Raji (cell line): ENCODE data around the gene ARHGDIG.
A peak's percentile ranks its signal among the peaks of the same experiment; 100 is the strongest.

Source experiments
- POLR2A ChIP-seq: IDR thresholded peaks from 2 replicates; pipeline ENCODE4 v1.6.1; 2011; ENCODE audit warnings: low read depth, low read length, control low read depth; ENCODE audit not compliant: insufficient read depth

The ARHGDIG gene

DNA sequence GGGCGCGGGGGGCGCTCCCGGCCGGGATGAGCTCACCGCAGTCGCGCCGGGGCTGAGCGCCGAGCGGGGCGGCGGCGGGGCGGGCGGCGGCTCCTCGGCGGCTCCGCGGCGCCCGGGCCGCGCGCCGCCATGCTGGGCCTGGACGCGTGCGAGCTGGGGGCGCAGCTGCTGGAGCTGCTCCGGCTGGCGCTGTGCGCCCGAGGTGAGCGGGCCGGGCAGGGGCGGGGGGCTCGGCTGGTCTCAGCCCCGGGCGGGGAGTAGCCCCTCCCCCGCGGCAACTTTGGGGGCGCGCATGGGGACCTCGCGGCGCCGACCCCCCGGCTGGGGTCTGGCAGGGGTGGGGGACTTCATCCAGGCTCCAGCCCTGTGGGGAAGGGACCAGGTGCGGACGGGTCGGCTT lies at the start of gene ARHGDIG:
Gene ARHGDIG, plus strand, starts transcription at position 40 of the 400 bp plus-strand sequence. Its CDS starts 90 bp downstream, at position 130.
- TF ChIP-seq POLR2A, result no peak

- no peak for TF ChIP-seq POLR2A
Observed at GRCh38 chr16:230949-231348, 49.4 kb upstream of the ARHGDIG start.

DNA sequence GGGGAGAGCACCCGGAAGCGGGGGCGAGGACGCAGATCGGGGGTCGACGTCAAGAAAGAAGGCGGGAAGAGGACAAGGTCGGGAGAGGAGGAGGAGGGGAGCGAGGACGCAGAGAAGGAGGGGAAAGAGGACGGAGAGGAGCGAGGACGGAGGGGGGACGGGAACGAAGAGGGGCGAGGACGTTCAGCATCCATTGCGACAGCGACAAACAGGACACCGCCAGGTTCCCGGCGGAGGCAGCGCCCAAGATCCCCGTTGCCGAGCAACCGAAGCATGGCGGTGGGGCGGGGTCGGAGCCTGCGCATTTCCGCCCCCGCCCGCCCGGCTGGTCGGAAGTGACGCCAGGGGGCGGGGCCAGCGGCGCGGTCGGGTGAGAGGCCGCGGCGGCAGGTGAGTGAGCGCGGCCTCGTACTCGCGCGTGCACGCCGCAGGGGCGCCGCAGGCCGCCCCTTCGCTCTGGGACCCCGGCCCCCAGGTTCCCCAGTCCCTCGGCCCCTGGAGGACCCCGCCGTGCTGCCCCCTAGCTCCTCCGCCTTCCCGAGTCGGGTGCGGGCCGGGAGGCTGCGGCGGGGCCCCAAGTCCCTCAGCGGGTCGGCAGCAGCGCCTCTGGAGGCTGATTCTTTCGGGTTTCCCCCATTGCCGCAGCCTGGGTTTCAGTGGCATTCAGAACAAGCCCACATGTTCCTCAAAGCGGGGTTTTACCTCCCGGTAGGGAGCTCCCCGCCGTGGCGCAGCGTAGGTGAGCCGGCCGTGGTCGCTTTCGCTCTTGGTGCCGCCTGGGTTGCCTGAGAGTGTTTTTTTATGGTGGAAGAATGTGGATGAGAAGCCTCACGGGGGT lies 45.7 kb upstream of the ARHGDIG start, which contains the start of gene FAM234A:
Gene FAM234A, plus strand, starts transcription at position 354 of the 838 bp plus-strand sequence. CDS start 19,593 bp downstream, outside the sequence.
- TF ChIP-seq POLR2A, result peak; percentile 95

- no peak for TF ChIP-seq POLR2A
Observed at GRCh38 chr16:239948-240277, 40.5 kb upstream of the ARHGDIG start.

DNA sequence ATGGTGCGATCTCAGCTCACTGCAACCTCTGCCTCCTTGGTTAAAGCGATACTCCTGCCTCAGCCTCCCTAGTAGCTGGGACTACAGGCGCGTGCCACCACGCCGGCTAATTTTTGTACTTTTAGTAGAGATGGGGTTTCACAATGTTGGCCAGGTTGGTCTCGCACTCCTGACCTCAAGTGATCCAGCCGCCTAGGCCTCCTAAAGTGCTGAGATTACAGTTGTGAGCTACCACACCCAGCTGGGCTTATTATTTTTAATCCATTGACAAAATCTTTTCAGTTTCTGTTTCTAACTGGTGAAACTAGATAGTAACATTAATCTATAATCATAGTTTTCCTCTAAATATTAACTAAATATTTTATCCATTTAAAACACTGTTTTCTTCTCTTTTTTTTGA lies 39.8 kb upstream of the ARHGDIG start:
- no peak for TF ChIP-seq POLR2A

DNA sequence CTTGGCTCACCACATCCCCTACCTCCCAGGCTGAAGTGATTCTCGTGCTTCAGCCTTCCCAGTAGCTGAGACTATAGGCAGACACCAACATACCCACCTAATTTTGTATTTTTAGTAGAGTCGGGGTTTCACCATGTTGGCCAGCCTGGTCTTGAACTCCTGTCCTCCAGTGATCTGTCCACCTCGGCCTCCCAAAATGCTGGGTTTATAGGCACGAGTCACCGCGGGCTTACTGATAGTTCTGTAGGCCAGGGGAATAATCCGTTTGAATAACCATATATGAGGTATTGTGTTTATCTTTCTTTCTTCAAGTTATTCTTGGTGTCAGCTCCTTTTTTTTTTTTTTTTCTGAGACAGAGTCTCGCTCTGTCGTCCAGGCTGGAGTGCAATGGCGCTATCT lies 38.1 kb upstream of the ARHGDIG start:
- no peak for TF ChIP-seq POLR2A

- no peak for TF ChIP-seq POLR2A
Observed at GRCh38 chr16:243348-243747, 37.0 kb upstream of the ARHGDIG start.

DNA sequence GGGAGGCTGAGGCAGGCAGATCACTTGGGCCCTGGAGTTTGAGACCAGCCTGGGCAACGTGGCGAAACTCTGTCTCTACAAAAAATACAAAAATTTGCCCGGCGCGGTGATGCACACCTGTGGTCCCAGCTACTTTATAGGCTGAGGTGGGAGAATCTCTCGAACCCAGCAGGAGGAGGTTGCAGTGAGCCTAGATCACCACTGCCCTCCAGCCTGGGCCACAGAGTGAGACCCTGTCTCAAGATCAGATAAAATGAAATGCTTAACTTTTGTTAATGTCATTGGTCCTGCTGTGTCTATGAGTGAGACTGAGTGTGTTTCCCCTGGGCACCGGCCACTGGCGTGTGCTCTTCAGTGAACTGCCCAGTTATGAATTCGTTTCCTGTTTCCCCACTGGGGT lies 35.3 kb upstream of the ARHGDIG start:
- no peak for TF ChIP-seq POLR2A

- no peak for TF ChIP-seq POLR2A
Observed at GRCh38 chr16:247027-247426, 33.4 kb upstream of the ARHGDIG start.

DNA sequence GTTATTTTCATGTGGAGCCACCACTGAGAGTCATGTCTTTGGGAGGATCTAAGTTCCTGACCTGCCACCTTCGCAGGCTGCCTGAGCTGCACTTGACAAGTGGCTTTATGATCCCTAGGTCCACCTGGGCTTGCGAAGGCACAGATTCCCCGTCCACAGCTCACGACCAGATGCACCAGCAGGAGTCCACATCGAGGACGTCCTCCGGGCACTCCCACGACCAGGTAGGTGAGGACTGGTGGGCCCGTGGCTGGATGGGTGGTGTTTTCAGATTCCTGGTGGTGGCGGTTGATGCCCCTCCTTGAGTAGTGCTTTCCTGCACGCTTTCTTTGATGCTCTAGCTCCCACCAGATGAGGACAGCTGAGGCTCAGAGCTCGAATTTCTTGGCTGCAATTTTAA lies 31.0 kb upstream of the ARHGDIG start:
- no peak for TF ChIP-seq POLR2A

DNA sequence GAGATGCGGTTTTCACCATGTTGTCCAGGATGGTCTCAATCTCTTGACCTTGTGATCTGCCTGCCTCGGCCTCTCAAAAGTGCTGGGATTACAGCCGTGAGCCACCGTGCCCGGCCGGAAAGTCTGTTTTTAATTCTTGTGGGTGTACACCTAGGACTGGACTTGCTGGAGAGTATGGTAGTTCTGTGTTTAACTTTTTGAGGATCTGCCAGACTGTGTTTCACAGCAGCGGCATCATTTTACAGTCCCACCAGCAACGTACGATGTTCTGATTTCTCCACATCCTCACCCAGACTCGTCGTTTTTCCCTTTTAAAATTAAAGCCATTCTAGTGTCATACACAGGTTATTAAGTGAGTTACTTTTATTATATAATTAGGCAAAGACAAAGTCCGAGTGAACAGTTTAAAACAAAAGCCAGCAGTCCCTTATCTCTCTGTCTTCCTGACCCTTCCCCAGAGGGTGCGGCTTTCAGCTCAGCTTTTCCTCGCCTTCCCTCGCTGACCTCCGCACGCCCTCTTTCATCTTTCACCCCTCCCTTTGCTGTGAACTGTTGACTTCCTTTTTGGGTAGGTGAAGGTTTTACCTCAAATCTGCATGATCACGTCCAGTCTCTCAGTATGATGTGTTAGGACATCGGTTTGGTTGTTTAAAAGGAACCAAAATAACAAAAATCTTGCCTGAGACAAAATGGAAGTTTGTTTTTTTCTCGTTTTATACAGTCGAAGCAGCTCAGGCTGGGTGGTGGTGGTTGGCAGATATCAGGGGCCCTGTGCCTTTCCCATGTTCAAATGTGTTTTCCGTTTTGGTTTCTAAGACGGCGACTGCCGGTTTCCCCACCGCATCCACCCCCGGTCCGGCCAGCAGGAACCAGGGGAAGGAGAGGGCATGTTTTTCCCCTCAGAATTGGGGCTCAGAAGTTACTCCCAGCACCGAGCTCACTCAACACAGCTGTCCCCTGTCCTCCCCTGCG lies 27.7 kb upstream of the ARHGDIG start:
- TF ChIP-seq POLR2A, result no peak

DNA sequence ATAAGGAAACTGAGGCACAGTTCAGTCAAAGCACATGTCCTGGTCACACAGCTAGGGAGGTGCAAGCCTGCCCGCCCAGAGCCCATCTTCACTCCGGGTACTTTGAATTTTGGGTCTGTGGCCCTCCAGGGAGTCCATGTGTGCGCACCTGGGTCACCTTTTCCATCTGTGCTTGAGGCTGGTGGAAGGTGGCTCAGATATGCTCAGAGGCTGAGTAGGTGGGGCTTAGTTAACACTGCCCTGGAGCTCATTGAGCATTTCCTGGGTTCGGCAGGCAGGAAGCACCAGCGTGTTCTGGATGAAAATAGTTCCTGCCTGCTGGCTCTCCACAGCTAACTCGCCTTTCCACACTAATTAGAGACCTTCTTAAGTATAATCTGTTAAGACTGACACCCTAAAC lies 26.6 kb upstream of the ARHGDIG start:
- no peak for TF ChIP-seq POLR2A

DNA sequence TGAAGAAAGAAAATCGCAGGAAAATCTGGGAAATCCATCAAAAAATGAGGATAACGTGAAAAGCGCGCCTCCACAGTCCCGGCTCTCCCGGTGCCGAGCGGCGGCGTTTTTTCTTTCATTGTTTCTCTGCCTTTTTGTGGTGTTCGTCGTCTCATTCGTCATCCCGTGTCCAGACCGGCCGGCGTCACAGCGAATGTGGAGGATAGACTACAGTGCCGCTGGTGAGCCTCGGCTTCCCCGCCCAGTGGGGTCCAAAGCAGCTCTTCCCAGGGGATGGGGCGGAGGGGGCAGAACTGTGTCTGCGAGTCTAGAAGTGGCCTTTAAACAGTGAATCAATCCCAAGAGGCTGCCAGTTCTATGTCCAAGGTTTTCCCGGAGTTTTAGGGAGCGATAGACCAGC lies 25.9 kb upstream of the ARHGDIG start:
- TF ChIP-seq POLR2A, result no peak

DNA sequence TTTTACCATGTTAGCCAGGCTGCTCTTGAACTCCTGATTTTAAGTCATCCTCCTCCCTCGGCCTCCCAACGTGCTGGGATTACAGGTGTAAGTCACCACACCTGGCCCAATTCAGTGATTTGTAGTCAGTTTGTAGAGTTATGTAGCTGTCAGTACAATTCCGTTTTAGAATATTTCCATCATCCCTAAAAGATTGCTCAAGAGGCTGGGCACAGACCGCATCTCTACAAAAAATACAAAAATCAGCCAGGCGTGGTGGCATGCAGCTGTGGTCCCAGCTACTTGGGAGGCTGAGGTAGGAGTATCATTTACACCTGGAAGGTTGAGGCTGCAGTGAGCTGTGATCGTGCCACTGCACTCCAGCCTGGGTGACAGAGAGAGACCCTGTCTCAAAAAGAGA lies 25.2 kb upstream of the ARHGDIG start:
- no peak for TF ChIP-seq POLR2A

GRCh38 chr16:259226-259625 lies 21.2 kb upstream of the ARHGDIG start:
- no peak for TF ChIP-seq POLR2A

- TF ChIP-seq POLR2A, result no peak
Observed at GRCh38 chr16:259814-260253, 20.6 kb upstream of the ARHGDIG start.
